ENCODE measurements around the gene NOL4L.
"Not testable (repeated sequence)": the region's sequence is repeated elsewhere in the genome, so short reads cannot be mapped to it uniquely, and the experiment has no call there.

Gene NOL4L

DNA sequence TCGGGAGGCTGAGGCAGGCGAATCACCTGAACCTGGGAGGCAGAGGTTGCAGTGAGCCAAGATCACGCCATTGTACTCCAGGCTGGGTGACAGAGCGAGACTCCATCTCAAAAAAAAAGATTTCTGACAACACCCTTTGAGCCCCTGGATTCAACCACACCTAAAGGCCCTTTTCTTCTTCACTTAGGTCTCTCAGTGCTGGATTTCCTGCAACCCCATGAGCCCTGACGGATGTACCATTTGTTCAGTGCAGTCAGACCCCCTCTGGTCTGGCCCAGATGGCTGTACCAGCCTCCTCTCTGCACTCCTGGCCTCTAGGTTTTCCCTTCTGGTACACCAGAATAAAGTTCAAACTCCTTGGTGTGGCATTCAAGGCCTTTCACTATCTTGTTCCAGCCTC lies 9.1 kb upstream of the NOL4L start:
- DNase-seq = no peak

DNA sequence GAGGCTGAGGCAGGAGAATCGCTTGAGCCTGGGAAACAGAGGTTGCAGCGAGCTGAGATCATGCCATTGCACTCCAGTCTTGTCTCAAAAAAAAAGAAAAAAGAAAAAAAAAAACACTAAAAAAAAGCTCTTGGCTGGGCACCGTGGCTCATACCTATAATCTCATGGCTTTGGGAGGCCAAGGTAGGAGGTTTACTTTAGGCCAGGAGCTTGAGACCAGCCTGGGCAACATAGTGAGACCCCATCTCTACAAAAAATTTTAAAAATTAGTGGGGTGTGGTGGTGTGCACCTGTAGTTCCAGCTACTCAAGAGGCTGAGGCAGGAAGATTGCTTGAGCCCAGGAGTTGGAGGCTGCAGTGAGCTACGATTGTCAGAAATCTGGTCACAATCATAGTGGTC lies 7.5 kb upstream of the NOL4L start:
- not testable (repeated sequence) for DNase-seq

DNA sequence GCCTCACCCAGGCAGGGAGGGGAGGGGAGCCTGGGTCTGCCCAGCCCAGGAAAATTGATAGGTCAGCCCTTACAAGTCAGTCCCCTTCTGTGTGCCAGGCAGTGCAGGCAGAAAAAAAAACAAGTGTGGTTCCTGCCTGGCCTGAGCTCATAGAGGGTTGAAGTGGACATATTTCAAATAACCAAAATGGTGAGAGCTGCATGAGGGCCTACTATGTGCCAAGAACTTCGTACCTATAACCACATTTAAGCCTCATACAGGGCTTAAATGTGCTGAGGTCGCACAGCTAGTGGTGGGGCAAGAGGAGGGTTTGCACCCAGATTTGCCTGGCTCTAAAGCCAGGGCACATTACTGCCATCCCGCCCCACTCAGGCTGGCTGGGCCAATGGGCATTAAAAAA lies 6.9 kb upstream of the NOL4L start:
- DNase-seq = no peak

DNA sequence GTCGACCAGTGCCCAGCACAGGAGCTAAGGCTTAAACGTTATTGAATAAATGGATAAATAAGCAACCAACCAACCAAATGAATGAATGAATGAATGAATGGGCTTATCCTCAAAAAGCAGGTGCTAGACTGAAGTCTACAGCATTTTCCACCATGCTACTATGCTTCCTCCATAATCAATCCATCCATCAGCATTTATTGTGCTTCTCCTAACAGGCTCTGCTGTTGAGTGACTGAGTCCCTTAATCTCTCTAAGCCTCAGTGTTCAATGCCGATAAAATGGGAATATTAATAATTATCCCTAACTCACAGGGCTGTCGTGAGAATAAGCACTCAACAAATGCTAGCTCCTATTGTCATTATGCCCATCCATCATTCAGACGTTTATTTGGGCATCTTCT lies 4.6 kb upstream of the NOL4L start:
- no peak for DNase-seq

DNA sequence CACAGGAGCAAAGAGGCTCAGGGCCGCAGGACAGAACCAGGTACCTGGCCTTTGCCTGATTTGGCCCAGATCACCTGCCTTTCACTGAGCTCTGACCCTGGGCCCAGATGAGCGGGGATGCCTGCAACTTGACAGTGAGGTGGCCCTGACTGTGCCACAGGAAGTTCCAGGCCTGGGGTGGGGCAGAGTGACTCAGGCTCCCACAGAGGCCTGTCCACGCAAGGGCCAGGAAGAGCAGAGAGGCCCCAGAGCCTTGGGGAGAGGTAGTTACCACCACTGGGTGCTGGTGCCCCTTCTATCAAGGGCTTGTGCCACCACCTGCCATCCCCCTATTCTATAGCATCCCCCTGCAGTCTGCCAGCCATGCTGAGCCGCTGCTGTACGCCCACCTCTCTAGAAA lies 4.1 kb upstream of the NOL4L start:
- peak; percentile 69 for DNase-seq

DNA sequence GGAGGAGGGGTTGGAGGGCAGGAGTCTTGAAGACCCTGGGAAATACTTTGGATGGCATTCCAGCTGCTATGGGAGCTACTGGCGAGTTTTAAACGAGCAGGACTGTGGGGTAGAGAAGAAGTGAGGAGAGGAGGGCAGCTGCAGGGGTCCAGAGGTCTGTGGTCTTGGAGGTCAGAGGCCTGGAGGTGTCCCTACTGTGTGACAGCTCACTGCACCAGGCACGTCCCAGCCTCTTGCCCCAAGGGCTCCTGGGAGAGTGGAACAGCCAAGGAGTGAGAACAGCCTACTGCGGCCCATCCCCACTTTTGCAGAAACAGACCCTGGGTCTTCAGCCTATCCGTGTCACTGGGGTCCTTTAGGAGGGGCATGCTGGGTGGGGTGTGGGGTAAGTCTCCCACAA lies 2.9 kb upstream of the NOL4L start:
- DNase-seq = no peak

DNA sequence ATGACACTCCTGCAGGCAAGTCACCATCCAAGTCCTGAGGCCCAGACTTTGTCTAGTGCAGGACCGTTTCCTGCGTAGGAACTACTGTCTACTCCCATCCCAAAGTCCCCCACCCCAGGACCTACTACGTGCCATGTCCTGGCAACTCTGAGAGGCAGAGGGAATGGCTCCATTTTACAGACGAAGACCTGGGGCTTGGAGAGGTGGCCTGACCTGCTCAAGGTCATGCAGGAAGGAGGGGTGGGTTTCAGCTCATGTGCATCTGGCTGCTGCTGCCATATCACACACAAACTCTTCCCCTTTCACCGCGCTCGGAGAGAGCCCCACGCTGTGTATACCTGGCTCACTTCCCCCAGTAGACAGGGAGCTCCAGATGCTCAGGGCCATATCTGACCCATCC lies 1.2 kb upstream of the NOL4L start:
- no peak for DNase-seq

DNA sequence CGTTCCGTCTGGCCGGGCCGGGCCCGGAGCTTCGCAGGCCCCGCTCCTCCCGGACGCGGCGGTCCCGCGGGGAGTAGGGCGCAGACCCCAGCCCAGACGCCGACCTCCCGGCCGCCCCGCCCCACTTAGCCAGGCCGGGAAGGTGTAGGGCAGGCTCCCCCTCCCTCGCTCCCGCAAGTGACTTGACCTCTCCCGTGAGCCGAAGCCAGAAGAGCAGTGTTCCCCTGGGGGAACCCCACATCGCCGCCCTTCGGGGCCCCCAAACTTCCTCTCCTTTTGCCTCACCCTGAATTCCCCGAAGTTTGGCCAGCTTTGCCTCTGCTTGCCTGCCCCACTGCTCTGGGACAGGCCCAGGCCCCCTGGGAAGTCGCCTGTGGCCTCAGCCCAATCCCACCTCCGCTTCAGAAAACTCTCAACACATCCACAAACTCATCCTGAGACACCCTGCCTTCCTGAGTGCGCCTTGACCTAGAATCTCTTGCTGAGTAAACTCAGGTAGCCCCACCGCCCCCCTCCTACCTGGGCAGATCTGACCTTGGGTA lies 524 bp upstream of the NOL4L start:
- no peak for DNase-seq

DNA sequence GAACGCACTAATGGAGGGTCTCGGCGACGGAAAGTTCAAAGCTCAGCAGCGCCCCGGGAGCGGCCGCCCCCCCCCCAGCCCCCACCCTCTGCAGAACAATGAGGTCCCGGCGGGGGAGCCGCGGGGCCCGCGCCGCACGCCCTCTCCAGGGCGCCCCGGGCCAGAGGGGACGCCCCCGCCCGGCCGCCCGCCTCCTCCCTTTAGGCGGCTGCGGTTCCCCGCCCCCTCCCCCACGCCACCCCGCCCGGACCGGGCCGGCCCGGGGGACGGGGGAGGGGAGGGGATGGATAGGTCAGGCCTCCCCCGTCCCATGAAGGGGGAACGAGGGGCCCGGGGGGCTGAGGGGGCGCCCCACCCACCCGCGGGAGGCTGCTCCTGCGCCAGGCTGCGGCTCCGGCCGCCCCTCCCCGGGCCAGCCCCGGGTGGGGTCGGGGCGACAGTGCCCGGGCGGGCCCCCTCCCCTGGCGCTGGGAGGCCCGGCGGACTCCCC lies 1.5 kb downstream of the NOL4L start:
- DNase-seq = no peak

DNA sequence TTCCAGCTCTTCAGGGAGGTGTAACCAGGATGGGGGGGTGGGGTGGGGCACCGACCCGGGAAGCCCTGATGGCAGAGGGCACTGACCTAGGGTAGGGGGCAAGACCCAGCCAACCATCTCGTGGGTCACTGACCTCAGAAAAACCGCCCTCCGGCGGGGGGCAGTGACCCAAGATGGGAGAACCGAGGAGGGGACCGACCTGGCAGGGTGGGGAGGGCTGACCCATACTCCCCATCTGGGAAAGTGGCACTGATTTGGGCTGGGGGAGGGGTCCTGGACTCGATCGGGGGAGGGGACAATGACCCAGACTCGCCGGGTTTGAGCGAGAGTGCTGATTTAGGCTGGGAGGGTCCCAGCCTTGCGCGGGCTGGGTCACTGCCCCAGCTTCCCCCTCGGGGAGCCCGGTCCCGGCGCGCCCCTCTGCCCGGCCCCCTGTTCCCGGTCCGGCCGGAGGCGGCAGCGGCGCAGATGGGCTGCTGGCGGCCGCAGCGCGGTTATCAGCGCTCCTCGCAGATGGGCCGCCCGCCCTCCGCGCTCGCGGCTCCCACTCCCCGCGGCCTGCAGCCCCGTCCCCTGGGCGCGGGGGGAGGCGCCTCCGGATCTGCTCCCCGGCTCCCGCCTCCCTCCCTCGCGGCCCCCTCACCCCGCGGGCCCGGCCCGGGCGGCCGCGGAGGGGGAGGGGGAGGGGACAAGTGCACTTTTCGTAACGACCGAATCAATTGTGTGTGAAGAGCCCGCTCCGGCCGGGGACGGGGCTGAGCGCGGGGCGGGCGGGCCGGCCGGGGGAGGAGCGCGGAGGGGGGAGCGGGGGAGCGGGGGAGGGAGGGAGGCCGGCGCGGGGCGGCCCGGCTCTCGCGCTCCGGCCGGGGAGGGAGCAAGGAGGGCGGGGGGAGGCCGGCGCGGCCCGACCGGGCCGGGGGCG lies 2.2 kb downstream of the NOL4L start:
- peak; percentile 67 for DNase-seq

DNA sequence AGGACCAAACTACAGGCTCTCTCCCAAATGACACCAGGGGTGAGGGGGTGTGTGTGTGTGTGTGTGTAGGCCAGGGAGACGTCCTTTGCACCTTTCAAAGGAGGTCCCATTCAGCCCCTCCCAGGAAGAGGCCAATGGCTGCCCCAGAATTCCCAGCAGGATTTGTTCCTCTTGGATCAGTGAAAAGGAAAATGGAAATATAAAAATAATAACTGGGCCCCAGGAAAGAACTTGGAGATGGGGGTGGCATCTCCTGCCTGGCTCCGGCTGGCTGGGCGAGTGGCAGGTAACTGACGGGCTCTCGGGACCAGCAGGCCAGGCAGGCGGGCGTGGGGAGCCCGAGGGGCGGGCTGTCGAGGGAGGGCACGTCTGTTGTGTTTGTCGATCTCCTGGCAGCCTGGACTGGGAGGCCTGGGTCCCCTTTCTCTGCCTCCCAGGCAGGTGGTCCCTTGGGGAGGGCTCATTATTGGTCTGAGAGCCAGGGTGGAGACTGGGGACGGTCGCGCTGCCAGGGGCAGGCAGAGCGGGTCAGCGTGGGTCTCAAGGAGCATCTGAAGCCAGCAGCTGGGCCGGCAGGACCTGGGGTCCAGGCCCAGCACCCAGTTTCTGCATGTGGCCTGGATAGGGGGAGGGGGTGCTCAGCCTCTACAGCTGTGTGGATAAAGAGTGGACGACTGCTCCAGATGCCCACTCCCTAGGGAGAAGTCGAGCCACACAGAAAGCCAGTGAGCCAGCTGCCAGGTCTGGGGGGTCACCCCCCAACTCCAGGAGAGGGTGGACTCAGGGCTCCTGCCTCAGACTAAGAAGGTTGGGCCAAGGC lies 3.1 kb downstream of the NOL4L start:
- DNase-seq = no peak

DNA sequence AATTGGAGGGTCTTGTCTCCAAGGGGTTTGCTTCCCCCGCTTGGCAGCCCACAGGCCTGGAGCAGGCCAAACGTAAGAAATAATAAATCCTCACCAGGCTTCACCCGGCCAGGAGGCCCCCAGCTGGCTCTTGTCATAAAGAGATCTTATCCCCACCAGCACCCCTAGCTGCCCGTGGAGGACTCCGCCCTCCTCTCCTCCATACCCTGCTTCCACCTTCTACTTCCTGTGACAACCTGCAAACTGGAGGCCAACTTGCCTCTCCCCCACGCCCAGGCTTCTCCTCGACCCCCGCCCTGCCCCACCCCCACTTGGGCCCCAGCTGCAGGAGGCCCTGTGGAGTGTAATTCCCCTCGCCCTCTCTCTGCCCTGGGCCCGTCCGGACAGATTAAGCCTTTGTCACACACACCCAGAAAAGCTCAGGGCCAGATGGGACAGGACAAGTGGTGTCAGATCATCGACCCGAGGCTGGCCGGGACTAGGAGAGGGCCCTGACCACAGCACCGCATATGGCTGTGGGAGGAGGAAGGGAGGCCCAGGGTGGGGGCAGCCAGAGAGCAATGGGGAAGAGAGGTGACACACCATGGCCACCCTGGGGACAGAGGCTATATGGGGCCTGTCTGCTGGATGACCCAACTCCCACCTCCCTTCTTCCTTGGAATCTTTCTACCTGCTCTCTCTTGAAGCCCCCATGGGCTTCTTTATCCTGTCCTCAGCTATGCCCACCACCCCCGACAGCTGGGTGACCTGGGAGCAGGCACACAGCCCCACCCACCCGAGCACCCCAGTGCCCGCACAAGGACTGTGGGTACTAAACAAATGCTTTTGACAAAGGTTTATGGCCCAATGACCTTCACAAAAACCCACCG lies 3.9 kb downstream of the NOL4L start:
- no peak for DNase-seq

DNA sequence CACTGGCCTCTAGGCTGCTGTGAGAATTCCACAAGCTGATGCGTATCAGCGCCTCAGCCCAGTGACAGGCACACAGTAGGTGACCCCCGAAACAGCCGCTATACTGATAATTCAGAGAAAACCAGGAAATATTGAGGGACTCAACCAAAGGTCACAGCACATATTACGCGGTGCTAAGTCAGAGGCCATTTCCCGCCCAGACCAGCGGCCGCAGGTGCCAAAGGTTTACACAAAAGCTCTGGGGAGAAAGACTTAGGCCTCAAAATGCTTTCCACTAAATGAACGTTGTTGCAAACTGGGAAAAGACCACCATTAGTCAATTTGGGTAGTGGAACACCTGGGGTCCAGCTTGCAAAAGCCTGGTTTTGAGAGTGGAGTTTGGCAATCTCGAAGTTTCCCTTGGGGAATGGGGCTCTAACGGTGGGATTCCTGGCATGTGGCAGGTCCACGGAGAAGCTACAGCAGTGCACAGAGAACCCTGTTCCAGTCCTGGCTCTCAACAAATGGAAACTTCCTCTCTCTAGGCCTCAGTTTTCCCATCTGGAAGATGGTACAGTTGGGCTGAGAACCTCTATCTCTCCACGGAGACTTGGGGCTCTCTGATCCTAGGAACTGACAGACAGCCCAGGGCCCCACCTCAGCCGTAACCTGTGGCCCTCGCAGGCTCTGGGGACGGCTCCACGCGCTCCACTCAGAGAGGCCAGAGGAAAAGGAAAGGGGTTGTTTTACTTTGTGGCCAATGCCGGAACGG lies 4.7 kb downstream of the NOL4L start:
- DNase-seq = no peak

DNA sequence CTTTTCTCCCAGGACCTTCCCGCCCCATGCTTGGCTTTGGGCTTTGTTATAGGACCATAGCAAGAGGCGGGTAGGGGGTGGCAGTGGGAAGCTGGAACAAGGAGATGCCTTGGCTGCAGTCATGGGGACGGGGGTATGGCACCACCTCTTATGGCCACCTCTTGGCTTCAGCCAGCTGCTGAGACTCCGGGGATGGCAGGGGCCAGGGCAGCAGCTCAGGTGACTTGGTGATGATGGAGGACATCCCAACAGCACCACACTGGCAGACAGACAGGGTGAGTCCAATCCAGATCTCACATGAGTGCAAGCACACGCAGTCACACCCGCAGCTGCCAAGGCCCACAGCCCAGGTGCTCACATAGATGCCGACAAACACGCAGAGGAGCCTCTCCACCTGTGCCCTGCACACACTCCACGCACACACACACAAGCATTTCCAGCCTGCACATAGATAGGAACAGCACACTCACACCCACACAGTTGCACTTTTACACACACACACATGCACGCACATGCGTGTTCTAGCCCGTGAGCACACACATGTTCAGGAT lies 6.2 kb downstream of the NOL4L start:
- no peak for DNase-seq

DNA sequence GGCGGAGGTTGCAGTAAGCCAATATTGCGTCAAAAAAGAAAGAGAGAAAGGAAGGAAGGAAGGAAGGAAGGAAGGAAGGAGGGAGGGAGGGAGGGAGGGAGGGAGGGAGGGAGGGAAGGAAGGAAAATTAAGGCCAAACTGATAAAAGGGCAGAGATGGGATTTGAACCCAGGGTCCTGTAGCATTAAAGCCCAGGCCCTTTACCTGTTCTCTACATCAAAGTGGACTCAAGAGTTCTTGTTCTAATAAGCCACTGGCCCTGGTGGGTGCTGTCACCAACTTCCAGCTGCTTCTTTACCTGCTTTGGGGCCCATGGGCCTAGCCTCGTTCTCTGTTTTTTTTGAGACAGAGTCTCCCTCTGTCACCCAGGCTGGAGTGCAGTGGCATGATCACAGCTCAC lies 7.1 kb downstream of the NOL4L start:
- DNase-seq = not testable (repeated sequence)

DNA sequence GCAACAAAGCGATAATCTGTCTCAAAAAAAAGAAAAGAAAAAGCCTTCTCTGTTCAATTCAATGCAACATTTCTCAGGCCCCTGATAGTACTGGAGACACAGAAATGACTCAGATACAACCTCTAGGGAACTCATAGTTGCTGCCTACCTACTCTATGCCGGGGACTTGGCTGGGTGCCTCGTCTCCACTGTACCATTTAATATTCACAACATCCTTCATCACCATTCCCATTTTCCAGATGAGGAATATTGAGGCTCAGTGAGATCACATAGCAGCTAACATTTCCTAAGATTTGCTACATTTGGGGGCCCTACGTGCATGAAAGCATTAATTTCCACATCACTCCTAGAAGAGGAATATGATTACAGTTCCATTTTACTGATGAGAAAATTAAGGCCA lies 7.5 kb downstream of the NOL4L start:
- DNase-seq = no peak

DNA sequence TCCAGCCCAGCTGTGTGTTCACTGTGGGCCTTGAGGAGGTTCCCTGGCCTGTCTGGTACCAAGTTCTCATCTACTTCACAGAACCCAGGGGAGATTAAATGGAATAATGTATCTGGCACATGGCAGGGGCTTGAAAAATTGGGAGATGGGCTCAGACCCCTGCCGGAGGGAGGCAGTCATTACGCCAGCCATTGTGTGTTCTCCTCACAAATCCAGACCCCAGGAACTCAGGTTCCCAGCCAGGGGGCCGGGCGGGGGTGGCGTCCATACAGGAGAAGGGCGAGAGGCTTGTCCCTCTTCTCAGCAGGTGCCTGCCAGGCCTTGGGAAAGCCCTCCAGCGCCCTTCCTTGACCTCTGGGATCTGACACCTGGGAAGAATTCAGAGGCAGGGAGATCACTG lies 8.1 kb downstream of the NOL4L start:
- DNase-seq = no peak

DNA sequence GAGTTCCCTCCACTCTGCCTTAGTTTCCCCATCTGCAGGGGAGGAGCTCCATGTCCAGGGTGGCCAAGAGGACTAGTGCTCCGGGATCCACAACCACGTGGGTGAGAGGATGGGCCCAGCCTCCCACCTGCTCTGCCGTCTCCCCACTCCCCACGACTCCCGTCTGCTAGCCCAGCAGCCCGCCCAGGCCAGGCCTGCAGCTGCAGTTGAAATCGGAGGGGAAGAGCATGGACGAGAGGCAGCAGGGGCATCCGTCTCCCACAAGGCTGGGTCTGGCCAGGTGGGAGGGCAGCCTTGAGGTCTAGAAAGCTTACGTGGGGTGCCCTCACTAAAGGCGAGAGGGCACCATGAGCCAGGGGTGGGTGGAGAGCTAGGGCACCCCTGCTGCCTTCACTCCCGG lies 8.6 kb downstream of the NOL4L start:
- no peak for DNase-seq

DNA sequence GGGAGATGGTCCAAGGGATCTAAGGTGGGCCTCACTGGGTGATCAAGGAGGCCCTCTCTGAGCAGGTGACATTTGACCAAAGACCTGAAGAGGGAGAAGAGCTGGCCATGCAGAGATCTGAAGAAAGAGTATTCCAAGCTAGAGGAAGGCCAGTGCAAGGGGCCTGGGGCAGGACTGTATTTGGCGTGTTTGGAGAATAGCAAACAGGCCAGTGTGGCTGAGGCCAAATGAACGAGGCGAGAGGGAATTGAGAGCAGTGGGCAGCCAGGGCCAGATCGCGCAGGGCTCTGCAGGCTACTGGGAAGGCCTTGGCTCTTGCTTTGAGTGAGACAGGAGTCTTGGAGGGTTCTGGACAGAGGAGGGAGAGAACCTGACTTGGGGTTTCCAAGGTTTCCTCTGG lies 9.3 kb downstream of the NOL4L start:
- no peak for DNase-seq

DNA sequence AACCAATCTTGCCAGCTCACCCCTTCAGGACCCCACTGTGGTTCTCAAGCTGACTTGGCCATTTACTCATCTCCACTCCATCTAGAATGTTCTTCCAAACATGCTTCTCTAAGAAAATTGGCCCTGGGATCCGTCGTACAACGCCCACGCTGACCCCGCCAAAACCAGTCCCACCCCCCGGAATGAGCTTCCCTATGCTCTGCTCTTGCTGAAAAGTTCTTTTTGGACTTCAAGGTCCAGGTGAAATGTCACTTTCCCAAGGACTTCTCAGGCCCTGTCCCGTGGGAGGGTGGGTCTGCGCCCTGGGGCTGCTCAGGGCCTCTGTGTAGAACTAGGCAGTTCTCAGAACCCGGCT lies 9.9 kb downstream of the NOL4L start:
- DNase-seq = no peak

Data from islet precursor cell (in vitro differentiated cells).